Stimulated activated CD4-positive, alpha-beta T cell treated with anti-CD3 and anti-CD28 coated beads, Interleukin-1b, Interleukin-23, amount 100 ng/mL, for 24 hours (primary cell): ENCODE data around the gene EFCAB6.

Experiments
- DNase-seq, 4 experiments: peaks; one replicate each; pipeline ENCODE4 v3.0.0-alpha.2; 2020; ENCODE audit warnings: low read depth in 4 of 4, low spot score in 1 of 4

EFCAB6 gene

DNA sequence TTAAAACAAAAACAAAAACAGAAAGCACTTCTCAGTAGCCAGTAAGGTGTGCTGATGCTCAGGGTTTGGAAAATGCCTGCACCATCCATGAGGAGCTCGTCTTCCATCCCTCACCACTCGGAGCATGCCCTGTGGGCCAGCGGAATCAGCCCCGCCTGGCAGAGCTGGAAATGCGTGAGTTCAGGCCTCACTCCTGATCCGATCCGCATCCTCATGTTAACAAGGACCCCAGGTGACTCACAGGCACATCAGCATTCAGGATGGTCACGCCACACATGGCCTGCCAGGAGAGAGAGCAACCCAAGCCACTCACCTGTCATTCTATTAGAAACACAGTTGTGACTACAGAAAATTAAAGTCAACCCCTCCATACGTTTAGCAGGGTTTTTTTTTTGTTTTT lies 211.8 kb downstream of the EFCAB6 start:
- DNase-seq = no peak

GRCh38 chr22:43592476-43592875 lies 219.6 kb downstream of the EFCAB6 start:
- DNase-seq = no peak

GRCh38 chr22:43591380-43591779 lies 220.7 kb downstream of the EFCAB6 start:
- no peak for DNase-seq

GRCh38 chr22:43587574-43587973 lies 224.5 kb downstream of the EFCAB6 start:
- DNase-seq = no peak

GRCh38 chr22:43583501-43583900 lies 228.6 kb downstream of the EFCAB6 start:
- no peak for DNase-seq

DNA sequence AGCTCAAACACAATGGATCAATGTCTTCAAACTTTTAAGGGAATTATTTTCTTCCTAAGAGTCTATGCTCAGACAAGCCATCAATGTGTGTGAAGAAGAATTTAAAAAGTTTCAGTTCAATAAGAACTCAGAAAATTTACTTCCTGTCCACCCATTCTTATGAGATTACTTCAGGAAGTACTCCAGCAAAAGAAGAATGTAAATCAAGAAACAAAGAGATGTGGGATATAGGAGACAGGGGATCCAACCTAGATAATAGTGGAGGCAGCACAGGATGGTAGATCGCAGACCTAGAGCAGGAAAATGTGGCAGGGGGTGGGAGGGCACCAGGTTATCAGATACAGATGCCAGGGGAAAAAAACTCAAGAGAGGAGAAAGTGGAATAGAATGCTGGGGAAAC lies 229.7 kb downstream of the EFCAB6 start:
- no peak for DNase-seq

DNA sequence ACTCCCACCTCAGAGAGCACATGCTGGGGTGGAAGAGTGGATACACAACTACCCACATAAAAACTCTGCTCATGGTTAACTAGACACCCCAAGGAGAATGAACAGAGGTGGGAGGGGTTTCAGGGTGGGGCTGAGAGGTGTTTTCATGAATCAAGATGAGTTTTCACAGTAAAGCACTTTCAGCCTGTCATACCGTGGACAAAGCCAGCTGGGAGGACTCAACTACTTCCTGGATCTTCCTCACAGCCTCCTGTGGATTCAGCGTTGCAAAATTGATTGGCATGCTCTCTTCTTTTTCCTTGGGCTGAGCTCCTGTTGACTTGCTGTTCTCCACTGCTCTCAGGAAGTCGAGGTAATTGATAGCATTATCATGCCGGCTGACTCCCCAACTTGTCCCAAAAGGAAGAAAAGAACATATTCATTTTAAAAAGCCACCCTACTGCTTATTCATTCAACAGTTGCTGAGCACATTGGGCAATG lies 231.8 kb downstream of the EFCAB6 start:
- no peak for DNase-seq

GRCh38 chr22:43574738-43575137 lies 237.4 kb downstream of the EFCAB6 start:
- DNase-seq = no peak

GRCh38 chr22:43572710-43573109 lies 239.4 kb downstream of the EFCAB6 start:
- no peak for DNase-seq

- no peak for DNase-seq
Measured at GRCh38 chr22:43571181-43571580, 240.9 kb downstream of the EFCAB6 start.

GRCh38 chr22:43570531-43571165 lies 241.5 kb downstream of the EFCAB6 start:
- no peak for DNase-seq

DNA sequence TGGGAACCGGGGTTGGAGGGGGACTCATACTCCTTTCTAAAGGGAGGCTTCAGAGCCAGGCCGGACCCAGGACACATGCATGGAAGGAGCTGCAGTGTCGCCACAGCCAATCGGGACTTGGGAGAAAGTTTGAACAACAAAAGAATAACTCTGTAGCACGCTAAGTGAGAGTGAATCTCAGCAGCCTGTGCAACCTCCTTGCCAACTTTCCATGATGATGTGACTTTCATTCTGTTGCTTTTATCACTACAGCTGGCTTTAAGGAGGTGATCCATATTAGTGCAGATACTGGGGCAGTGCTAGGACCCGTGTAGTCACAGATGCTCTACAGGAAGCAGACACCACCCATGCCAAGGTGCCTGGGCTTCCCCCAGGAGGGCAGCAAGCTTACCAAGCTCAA lies 243.0 kb downstream of the EFCAB6 start:
- no peak for DNase-seq

DNA sequence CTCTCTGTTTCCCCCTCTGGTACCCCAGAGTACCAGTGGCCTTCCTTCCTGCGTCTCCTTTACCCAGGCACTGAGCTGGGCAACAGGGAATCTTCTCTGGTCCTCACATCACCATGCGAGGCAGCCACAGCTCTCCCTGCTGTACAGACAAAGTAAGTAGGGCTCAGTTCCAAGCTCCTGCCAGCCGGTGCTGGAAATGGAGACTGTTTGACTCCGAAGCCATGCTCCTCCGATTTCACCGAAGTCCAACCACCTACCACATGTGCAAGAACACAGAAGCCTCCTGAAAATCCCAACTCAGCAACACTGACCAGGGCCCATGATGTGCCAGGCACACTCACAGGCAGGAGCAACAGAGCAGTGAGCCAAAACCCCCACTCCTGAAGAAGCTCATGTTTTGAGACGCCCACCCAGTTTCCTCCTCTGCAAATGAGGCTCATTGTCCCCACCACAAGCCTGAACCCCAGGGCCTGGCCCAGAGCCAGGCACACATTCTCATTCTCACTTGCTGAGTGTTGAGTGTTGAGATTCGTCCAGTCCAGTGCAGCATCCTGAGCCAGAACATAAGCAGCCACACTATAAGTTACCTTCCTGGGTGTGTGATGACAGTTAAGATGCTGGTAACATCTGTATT lies 244.3 kb downstream of the EFCAB6 start:
- DNase-seq = no peak

DNA sequence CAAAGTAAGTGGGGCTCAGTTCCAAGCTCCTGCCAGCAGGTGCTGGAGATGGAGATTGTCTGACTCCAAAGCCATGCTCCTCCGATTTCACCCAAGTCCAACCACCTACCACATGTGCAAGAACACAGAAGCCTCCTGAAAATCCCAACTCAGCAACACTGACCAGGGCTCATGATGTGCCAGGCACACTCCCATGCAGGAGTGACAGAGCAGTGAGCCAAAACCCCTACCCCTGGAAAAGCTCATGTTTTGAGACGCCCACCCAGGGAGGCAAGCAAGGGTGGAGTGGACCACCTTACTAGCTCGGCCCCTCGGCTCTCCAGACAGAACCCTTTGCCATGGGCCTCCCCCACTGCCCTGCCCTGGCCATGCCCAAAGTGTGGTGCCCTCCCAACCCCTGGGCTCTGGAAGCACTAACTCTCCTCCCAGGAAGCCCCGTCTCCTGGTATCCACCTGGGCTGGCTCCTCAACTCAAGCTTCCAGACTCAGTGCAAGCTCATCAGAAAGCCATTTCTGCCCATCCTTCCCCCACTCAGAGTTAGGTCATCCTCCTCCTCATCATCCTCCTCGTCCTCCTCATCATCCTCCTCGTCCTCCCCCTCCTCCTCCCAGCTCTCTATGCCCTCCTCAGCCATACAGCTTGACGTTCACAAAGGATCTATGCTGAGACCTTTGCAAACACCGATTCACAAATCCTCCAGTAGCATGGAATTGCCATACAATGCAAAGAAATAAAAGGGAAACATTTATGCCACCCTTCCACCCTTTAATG lies 245.4 kb downstream of the EFCAB6 start:
- DNase-seq = no peak

GRCh38 chr22:43566021-43566420 lies 246.1 kb downstream of the EFCAB6 start:
- DNase-seq = no peak

GRCh38 chr22:43564859-43565258 lies 247.2 kb downstream of the EFCAB6 start:
- no peak for DNase-seq

- no peak for DNase-seq
Measured at GRCh38 chr22:43563571-43563970, 248.5 kb downstream of the EFCAB6 start.

- DNase-seq = no peak
Measured at GRCh38 chr22:43562843-43563242, 249.3 kb downstream of the EFCAB6 start.

DNA sequence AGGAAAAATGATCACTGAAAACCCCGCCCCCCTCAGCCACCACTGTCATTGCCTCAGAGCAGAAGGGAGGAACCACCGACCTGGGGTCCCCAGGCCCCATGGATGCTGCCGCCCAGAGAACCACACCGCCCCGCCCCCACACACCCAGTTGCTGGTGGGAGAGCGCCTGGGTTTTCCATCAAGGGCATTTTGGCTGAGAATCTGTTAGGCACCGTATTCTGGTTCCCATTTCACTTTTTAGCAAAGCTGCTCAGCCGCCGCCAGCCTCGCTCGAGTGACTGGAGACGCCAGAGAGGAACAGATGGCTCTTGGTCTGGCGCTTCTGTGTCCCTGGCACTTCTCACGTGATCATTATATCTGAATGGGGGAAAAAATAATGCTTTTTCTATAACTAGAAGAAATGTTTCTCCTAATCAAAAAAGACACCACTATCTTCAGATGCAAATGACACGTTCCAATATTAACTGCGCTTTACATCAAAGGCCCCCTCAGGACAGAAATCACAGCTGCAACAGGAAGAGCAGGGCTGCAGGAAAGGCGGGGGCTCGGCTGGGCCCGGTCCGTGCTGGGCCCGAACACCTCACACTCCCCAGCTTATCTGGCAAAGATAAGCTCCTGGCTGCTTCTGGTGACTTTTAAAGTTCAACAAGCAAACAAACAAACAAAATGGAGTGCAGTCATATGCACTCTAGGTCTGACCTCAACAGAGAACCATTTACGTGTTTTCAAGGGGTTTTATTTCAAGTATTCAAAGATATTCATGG lies 250.5 kb downstream of the EFCAB6 start:
- DNase-seq = no peak

DNA sequence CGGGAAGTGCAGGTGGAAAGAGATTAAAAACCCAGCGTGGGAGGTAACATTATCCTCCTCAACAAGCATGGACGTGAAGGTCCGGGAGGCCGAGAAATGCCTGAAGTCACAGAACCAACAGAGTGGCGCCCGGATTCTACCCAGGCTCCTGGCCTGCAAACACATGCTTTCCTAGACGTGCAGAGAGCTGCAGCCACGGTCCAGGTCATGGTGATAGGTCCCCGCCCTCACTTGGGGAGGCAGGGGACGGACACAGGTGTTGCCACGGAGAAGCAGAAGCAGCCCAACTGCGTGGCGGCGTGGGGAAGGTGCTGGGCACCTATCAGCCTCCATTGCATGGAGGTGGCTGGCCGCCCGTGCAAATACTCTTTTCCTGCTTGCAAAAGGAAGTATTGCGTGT lies 251.5 kb downstream of the EFCAB6 start:
- DNase-seq = no peak
